ENCODE data around the gene CHST10. TPM values are rescaled to one million over a fixed set of nuclear protein-coding genes. Genes with fewer than 3 reads are reported as not detected.

Gene CHST10
- total RNA-seq, 1 experiment from 2014 or later, result 29.7 TPM

- H3K23me2 ChIP-seq (ENCODE audit: insufficient read length, low read depth, low read length, poor library complexity, severe bottlenecking), result no peaks in the 10 kb centered on the region
Measured at GRCh38 chr2:100376836-100377235, 40.6 kb downstream of the CHST10 start.

More at GRCh38 chr2:100376836-100377235, 40.6 kb downstream of the CHST10 start:
- H2AFZ ChIP-seq (ENCODE audit: low read length), result no peak overlapping the region
- H4K91ac ChIP-seq (ENCODE audit: insufficient read length, low read depth, low read length), result no peak overlapping the region
- TF ChIP-seq CTCF (conservative IDR thresholded peaks at IDR 0.05), result no peak
- no peaks in the 10 kb centered on the region for H3K4me1 ChIP-seq (ENCODE audit: insufficient read depth, low read length)
- H3K4ac ChIP-seq (ENCODE audit: low read depth, low read length), result no peak overlapping the region
- no peaks in the 10 kb centered on the region for H3K27me3 Mint-ChIP-seq (ENCODE audit: low read depth)
- no peak overlapping the region for H3K14ac ChIP-seq (ENCODE audit: insufficient read depth, low read length)
- no peak overlapping the region for H3K4me3 Mint-ChIP-seq
- no peak overlapping the region for H2BK15ac ChIP-seq (ENCODE audit: low read depth, low read length)
- no peak for DNase-seq
- peaks cover 3 to 6% of the 10 kb centered on the region in 2 experiments; a peak in 2 of 4 replicates for H3K4me1 Mint-ChIP-seq
- no peak overlapping the region for H3K23ac ChIP-seq (ENCODE audit: insufficient read length, low read depth, low read length)
- H4K5ac ChIP-seq (ENCODE audit: insufficient read length, low read depth, low read length), result no peak overlapping the region
- no peaks in the 10 kb centered on the region for H4K20me1 ChIP-seq (ENCODE audit: control insufficient read depth, insufficient read depth, insufficient read length)
- H2BK120ac ChIP-seq (ENCODE audit: low read depth, low read length, poor library complexity, severe bottlenecking), result no peak overlapping the region
- H2BK12ac ChIP-seq (ENCODE audit: insufficient read length, low read depth, low read length), result no peak overlapping the region
- no peak overlapping the region for H2BK20ac ChIP-seq (ENCODE audit: low read depth, low read length, poor library complexity, severe bottlenecking)
- H3K9ac ChIP-seq (ENCODE audit: extremely low read depth, insufficient read length, low read length), result no peak overlapping the region
- no peaks in the 10 kb centered on the region for H3K9me3 ChIP-seq (ENCODE audit: control insufficient read depth, low read depth, low read length)
- peaks cover 0 to under 1% (median 0%) of the 10 kb centered on the region in 3 experiments; a peak in 2 of 7 replicates for H3K36me3 Mint-ChIP-seq (ENCODE audit: insufficient read depth in 1 of 3, low read depth in 3 of 3)
- H3K4me2 ChIP-seq (ENCODE audit: insufficient read depth, insufficient read length, low read length), result no peak overlapping the region
- no peaks in the 10 kb centered on the region for H3K79me2 ChIP-seq (ENCODE audit: insufficient read depth, low read length)
- H4K8ac ChIP-seq (replicated peaks; ENCODE audit: insufficient read length, low read depth, low read length), result no peak overlapping the region
- no peak overlapping the region for H2AK5ac ChIP-seq (ENCODE audit: insufficient read length, low read length)
- H3T11ph ChIP-seq (ENCODE audit: low read length), result no peak overlapping the region
- H3K18ac ChIP-seq (ENCODE audit: insufficient read length, low read depth, low read length), result no peak overlapping the region
- no CpG with 5 or more reads among the region's 7 CpGs for WGBS (ENCODE audit: extremely low coverage, insufficient read length, low lambda C conversion rate)
- no peak overlapping the region for H3K27ac ChIP-seq (ENCODE audit: insufficient read length, low read depth, low read length)
- no peaks in the 10 kb centered on the region for H3K79me1 ChIP-seq (ENCODE audit: insufficient read depth, low read depth, low read length, poor library complexity, severe bottlenecking)
- no peaks in the 10 kb centered on the region for H3K27me3 ChIP-seq (ENCODE audit: insufficient read depth, low read length)
- no peak overlapping the region for H3K56ac ChIP-seq (ENCODE audit: insufficient read length, low read depth, low read length)
- no peak overlapping the region for H2BK5ac ChIP-seq (ENCODE audit: insufficient read length, low read length)
- H3K9me3 Mint-ChIP-seq, result peaks cover 1 to 2% of the 10 kb centered on the region in 2 experiments; a peak in 1 of 5 replicates
- H3K27ac Mint-ChIP-seq, result no peak overlapping the region
